Vagina (tissue), 2 donors: Measurements from ENCODE around the gene IFNL4. TPM values are rescaled to one million over a fixed set of nuclear protein-coding genes. Genes with fewer than 3 reads are reported as not detected.
"Not testable (repeated sequence)": the region's sequence is repeated elsewhere in the genome, so short reads cannot be mapped to it uniquely, and the experiment has no call there.

ENCODE experiments used
- DNase-seq, 2 donors: peaks; one replicate each; pipeline ENCODE4 v3.0.0-alpha.2; 2017; ENCODE audit errors: extremely low spot score in 2 of 2
- H3K27ac ChIP-seq: fragments of 200-600 bp; sonication (generic); one replicate; pipeline ENCODE4 v1.5.1; 2019
- H3K27me3 ChIP-seq: fragments of 200-600 bp; sonication (generic); one replicate; pipeline ENCODE4 v1.5.1; 2019
- H3K36me3 ChIP-seq, 2 donors: fragments of 200-600 bp; sonication (generic); one replicate each; pipeline ENCODE4 v1.5.1; 2017 to 2019
- H3K4me1 ChIP-seq: fragments of 200-600 bp; sonication (generic); one replicate; pipeline ENCODE4 v1.5.1; 2019
- H3K4me3 ChIP-seq, 2 donors: fragments of 200-600 bp; sonication (generic); 1 replicate in 1 of 2; 2 replicates in 1 of 2; pipeline ENCODE4 v1.5.1; 2016 to 2019
- H3K9me3 ChIP-seq: fragments of 200-600 bp; sonication (generic); one replicate; pipeline ENCODE4 v1.5.1; 2019
- CTCF ChIP-seq, 3 experiments: fragments of 450-650 bp in 2 of 3; fragments of 200-600 bp in 1 of 3; sonication (generic) in 1 of 3; IDR thresholded peaks; one replicate each; pipeline ENCODE4 v1.5.1; 2017 to 2019; ENCODE audit warnings: antibody characterized with exemption in 3 of 3, mild to moderate bottlenecking in 2 of 3, moderate library complexity in 2 of 3
- POLR2A ChIP-seq, 2 donors: fragments of 450-650 bp; IDR thresholded peaks; one replicate each; pipeline ENCODE4 v1.6.1; 2017; ENCODE audit warnings: antibody characterized with exemption in 2 of 2, mild to moderate bottlenecking in 2 of 2, moderate library complexity in 2 of 2
- POLR2AphosphoS5 ChIP-seq, 2 donors: sonication (generic); formaldehyde crosslinking; IDR thresholded peaks; one replicate each; pipeline ENCODE4 v1.9.0; 2017; ENCODE audit warnings: antibody characterized with exemption in 2 of 2, mild to moderate bottlenecking in 2 of 2, low read depth in 1 of 2; ENCODE audit not compliant: insufficient read depth in 1 of 2
- intact Hi-C: fragments of 100-400 bp; cut with DNase I; formaldehyde crosslinking; loops from one replicate; pipeline ENCODE4 v1.15.1; 2023
- total RNA-seq: library from RNA; depleted of rRNA; stranded (reverse); fragments of >200 nt; gene quantifications from one replicate; pipeline ENCODE4 v1.2.3, GENCODE V29; 2016

IFNL4 gene
- total RNA-seq, 1 donor from 2014 or later, result not detected

- no peak overlapping the region for H3K4me3 ChIP-seq
- no peak for DNase-seq
- H3K4me1 ChIP-seq, result peaks cover 2% of the 10 kb centered on the region
- TF ChIP-seq POLR2A (IDR thresholded peaks at IDR 0.05) (no peak), CTCF (IDR thresholded peaks at IDR 0.05) (no peak)
- intact Hi-C loops, result no loop called here
- H3K27ac ChIP-seq, result no peak overlapping the region
- H3K36me3 ChIP-seq, result no peaks in the 10 kb centered on the region
- H3K9me3 ChIP-seq, result no peaks in the 10 kb centered on the region
- H3K27me3 ChIP-seq, result no peaks in the 10 kb centered on the region
These were observed 21.6 kb upstream of the IFNL4 start for GRCh38 chr19:39270036-39270871.

- H3K9me3 ChIP-seq, intact Hi-C loops, H3K36me3 ChIP-seq, H3K4me3 ChIP-seq, DNase-seq, H3K27ac ChIP-seq, H3K27me3 ChIP-seq: not testable (repeated sequence)
- peaks cover 10% of the 10 kb centered on the region for H3K4me1 ChIP-seq
These were observed 20.7 kb upstream of the IFNL4 start for GRCh38 chr19:39269369-39269768.

GRCh38 chr19:39268531-39269223 lies 20.0 kb upstream of the IFNL4 start:
- peaks cover 10% of the 10 kb centered on the region for H3K27me3 ChIP-seq
- intact Hi-C loops, result not testable (repeated sequence)

GRCh38 chr19:39268085-39268484 lies 19.4 kb upstream of the IFNL4 start, which contains the start of gene IFNL2:
Gene IFNL2, plus strand, starts transcription at chr19:39268396. Its CDS starts 173 bp downstream, at chr19:39268569.
- Histone ChIP-seq H3K4me1 (peaks cover 15% of the 10 kb centered on the region), H3K27me3 (peaks cover 10% of the 10 kb centered on the region)
- H3K36me3 ChIP-seq, H3K9me3 ChIP-seq, DNase-seq, intact Hi-C loops, H3K4me3 ChIP-seq, H3K27ac ChIP-seq: not testable (repeated sequence)

More at GRCh38 chr19:39268531-39269223, 20.0 kb upstream of the IFNL4 start:
- DNase-seq, H3K27ac ChIP-seq, H3K4me3 ChIP-seq, H3K36me3 ChIP-seq, H3K9me3 ChIP-seq: not testable (repeated sequence)
- peaks cover 15% of the 10 kb centered on the region for H3K4me1 ChIP-seq

- no peak overlapping the region for H3K4me3 ChIP-seq
- no peaks in the 10 kb centered on the region for H3K36me3 ChIP-seq
- H3K9me3 ChIP-seq, result no peaks in the 10 kb centered on the region
- peaks cover 10% of the 10 kb centered on the region for H3K27me3 ChIP-seq
- TF ChIP-seq POLR2A (IDR thresholded peaks at IDR 0.05), result no peak
- no peak for TF ChIP-seq CTCF (IDR thresholded peaks at IDR 0.05)
- no peak for TF ChIP-seq POLR2AphosphoS5 (IDR thresholded peaks at IDR 0.05; ENCODE audit: insufficient read depth in 1 of 2, low read depth in 1 of 2)
- no peak overlapping the region for H3K27ac ChIP-seq
- peaks cover 15% of the 10 kb centered on the region for H3K4me1 ChIP-seq
- DNase-seq, result no peak
- intact Hi-C loops, result no loop called here
These were observed 16.8 kb upstream of the IFNL4 start for GRCh38 chr19:39265321-39265916.

- Histone ChIP-seq H3K4me3 (no peak overlapping the region), H3K27me3 (peaks cover 10% of the 10 kb centered on the region), H3K9me3 (no peaks in the 10 kb centered on the region), H3K4me1 (peaks cover 15% of the 10 kb centered on the region), H3K27ac (no peak overlapping the region), H3K36me3 (no peaks in the 10 kb centered on the region)
- intact Hi-C loops, result no loop called here
- no peak for DNase-seq
- no peak for TF ChIP-seq CTCF (IDR thresholded peaks at IDR 0.05)
These were observed 15.9 kb upstream of the IFNL4 start for GRCh38 chr19:39264306-39265290.
